H1 (cell line): Measurements from ENCODE around the gene TLX1. TPM values are rescaled to one million over a fixed set of nuclear protein-coding genes. Genes with fewer than 3 reads are reported as not detected.

Experiments
- ATF3 ChIP-seq: IDR thresholded peaks from 2 replicates; pipeline ENCODE4 v1.6.1; 2011; ENCODE audit warnings: low read depth, mild to moderate bottlenecking, low read length; ENCODE audit not compliant: insufficient read depth
- CHD7 ChIP-seq: fragments of 300-600 bp; sonication (generic); IDR thresholded peaks from 2 replicates; pipeline ENCODE4 v1.7.1; 2012; ENCODE audit warnings: low read length, moderate library complexity, mild to moderate bottlenecking, inconsistent platforms; ENCODE audit not compliant: insufficient replicate concordance
- CTBP2 ChIP-seq: IDR thresholded peaks from 2 replicates; pipeline ENCODE4 v1.7.0; 2011; ENCODE audit warnings: borderline replicate concordance, mild to moderate bottlenecking, moderate library complexity, mixed read lengths, low read length; ENCODE audit not compliant: insufficient read depth, insufficient read length
- GABPA ChIP-seq: IDR thresholded peaks from 2 replicates; pipeline ENCODE4 v1.6.1; 2011; ENCODE audit warnings: mild to moderate bottlenecking, low read length, moderate library complexity, borderline replicate concordance; ENCODE audit not compliant: insufficient read depth
- KDM5A ChIP-seq: fragments of 200-600 bp; IDR thresholded peaks from 2 replicates; pipeline ENCODE4 v1.7.1; 2012; ENCODE audit warnings: mild to moderate bottlenecking, low read length, inconsistent platforms, mixed read lengths
- TEAD4 ChIP-seq: IDR thresholded peaks from 2 replicates; pipeline ENCODE4 v1.6.1; 2012; ENCODE audit warnings: low read depth, low read length, inconsistent platforms, mixed read lengths
- USF2 ChIP-seq: IDR thresholded peaks from 2 replicates; pipeline ENCODE4 v1.6.1; 2011; ENCODE audit warnings: low read length, improper control_type of control experiment
- polyA plus RNA-seq, 7 experiments: library from polyadenylated mRNA; depleted of rRNA in 3 of 7; stranded (reverse) in 5 of 7; unstranded in 2 of 7; fragments of >200 nt in 5 of 7; fragments of 200-250 nt in 2 of 7; gene quantifications; 1 replicate in 5 of 7; 2 replicates in 1 of 7; 4 replicates in 1 of 7; pipeline versions ENCODE4 v1.2.1 to v1.2.3, GENCODE V29; 2011 to 2013; ENCODE audit warnings: missing spikeins in 2 of 7, mixed read lengths in 2 of 7
- total RNA-seq: library from RNA; stranded (reverse); fragmentation: NEBNext Ultra II Directional; extraction: Animal tissue kit (Norgen Biotek cat#: 25700); gene quantifications from 2 replicates; pipeline ENCODE4 v1.2.1, GENCODE V29; 2021

Gene TLX1
- total and polyA plus RNA-seq, 2 of the 8 experiments (the other 6 are each of a cell fraction or from before 2014, with no cell fraction given): not detected

- TF ChIP-seq CHD7 (no peak), CTBP2 (no peak), USF2 (no peak), GABPA (no peak), ATF3 (no peak), KDM5A (no peak), TEAD4 (no peak)
Measured at GRCh38 chr10:101107771-101108170, 23.3 kb upstream of the TLX1 start (continued).
